ENCODE data around the gene SIRT2.
A peak's percentile ranks its signal among the peaks of the same experiment; 100 is the strongest.
"Not testable (repeated sequence)": the region's sequence is repeated elsewhere in the genome, so short reads cannot be mapped to it uniquely, and the experiment has no call there.

The SIRT2 gene

GRCh38 chr19:38894968-38895367, 4.5 kb downstream of the SIRT2 start:
- no peak for DNase-seq (ENCODE audit: low spot score)

DNA sequence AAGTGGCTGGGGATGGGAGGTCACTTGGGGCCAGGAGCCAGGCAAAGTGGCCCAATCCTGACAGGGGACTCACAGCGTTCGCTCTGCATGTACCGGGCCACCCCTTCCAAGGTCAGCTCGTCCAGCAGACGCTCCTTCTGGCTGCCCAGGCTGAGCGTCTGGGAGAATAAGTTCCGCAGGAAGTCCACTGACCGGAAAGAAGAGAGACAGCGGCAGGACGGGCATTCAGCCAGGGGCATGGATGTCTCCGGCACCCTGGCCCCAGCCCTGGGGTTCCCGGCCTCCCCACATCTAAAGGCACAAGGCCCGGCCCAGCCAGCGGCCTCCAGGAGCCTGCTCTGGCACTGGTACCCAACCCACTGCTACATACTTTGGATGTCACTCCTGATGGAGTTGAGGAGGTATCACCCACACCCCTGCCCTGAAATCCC, 6.1 kb downstream of the SIRT2 start:
- DNase-seq (ENCODE audit: low spot score), result no peak

GRCh38 chr19:38892841-38893240, 6.6 kb downstream of the SIRT2 start:
- no peak for DNase-seq (ENCODE audit: low spot score)

GRCh38 chr19:38891771-38892170, 7.6 kb downstream of the SIRT2 start:
- DNase-seq (ENCODE audit: low spot score), result no peak

- DNase-seq (ENCODE audit: low spot score), result no peak
These were observed 8.7 kb downstream of the SIRT2 start for GRCh38 chr19:38890686-38891085.

DNA sequence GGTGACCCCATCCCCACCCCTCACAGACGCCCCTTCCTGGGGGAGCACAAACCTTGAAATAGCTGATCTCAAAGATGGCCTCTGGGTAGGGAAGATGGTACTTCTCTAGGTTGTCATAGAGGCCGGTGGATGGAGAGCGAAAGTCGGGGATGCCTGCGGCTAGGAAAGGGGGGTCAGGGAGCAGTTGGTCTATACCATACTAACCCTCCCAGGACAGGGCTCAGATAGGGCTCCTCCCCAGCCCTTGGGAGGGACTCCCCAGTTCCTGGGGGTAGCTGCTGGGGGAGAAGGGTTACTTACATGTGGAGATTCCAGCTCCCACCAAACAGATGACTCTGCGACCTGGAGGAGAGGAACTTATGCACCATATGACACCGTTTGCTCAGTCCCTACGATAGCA, 9.6 kb downstream of the SIRT2 start:
- DNase-seq (ENCODE audit: low spot score), result no peak

DNA sequence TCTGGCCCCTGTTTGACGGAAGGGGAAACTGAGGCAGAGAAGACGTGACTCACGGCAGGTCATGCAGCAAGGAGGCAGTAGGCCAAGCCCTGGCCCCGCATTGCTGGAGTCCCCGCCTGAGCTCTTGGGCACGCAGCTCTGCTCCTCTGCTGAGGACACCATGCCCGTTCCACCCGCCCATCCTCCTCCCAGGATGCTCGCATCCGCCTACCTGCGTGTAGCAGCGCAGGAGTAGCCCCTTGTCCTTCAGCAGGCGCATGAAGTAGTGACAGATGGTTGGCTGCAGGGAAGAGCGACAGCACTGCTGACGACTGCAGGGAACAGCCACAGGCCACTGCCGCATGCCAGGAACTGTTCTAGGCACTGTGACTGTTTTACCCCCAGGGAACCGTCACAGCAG, 10.5 kb downstream of the SIRT2 start:
- DNase-seq (ENCODE audit: low spot score), result no peak

GRCh38 chr19:38884691-38885090, 14.7 kb downstream of the SIRT2 start:
- DNase-seq (ENCODE audit: low spot score), result not testable (repeated sequence)

DNA sequence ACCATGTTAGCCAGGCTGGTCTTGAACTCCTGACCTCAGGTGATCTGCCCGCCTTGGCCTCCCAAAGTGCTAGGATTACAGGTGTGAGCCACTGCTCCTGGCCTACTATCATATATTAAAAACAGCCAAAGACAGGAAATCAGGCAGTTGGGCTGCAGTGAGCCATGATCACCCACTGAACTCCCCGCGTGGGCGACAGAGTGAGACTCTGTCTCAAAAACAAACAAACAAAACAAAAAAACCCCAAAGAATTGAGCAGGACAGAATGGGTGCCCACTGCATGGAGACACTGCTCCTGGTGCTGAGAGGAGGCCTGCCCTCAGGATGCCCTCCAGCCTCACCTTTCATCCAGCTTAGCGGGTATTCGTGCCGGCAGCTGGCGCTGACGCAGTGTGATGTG, 16.1 kb downstream of the SIRT2 start:
- DNase-seq (ENCODE audit: low spot score), result no peak

GRCh38 chr19:38880882-38881609, 18.4 kb downstream of the SIRT2 start:
- DNase-seq (ENCODE audit: low spot score), result peak; percentile 2

DNA sequence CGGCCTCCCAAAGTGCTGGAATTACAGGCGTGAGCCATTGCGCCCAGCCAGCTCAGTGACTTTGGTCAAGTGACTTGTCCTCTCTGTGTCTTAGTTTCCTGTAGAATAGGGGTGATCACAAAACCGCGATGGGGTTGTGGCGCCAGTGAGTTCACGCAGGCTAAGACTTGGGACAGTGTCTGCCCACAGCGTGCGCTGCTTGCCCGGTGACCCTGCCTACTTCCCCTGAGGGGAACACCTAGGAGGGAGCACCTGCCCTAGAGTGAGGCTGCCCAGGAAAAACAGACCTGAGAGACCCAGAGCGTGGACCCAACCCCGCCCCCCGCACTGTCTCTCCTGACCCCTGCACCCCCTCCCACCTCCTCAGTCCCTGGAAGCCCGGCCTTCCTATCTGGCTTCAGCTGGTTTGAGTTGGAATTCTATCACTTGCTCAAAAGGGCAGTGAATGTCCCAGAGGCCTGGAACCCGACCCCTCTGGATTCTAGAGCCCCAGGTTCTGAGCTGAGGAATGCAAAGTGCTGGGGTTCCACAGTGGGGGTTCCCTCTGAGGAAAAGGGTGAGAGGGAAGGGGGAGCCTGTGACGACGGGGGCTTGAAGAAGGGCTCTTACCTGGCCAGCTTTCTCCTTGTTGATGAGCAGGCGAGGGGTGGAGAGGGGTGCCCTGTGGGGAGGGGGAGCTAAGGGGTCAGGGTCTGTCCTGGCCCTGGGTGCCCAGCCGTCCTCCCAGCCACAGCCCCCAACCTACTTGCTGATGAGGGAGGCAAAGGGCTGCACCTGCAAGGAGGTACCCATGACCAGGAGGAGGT, 19.1 kb downstream of the SIRT2 start:
- no peak for DNase-seq (ENCODE audit: low spot score)

DNA sequence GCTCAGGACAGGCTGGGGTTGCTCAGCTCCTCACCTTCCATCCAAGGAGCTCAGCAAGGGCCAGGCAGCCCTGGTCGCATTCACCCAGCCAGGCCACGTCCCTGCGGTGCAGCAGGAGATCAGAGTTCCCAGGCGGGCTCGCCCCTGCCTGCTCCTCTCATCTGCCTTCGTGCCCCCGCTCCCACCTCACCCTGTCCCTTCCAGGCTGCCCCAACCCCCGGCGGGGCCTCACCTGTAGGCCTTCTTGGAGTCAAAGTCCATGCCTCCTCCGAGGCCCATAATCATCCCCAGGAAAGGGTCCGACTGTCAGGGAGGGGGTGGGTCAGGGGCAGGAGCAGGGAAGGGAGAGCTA, 20.0 kb downstream of the SIRT2 start:
- DNase-seq (ENCODE audit: low spot score), result no peak

GRCh38 chr19:38878575-38879399, 20.6 kb downstream of the SIRT2 start:
- no peak for DNase-seq (ENCODE audit: low spot score)

- no peak for DNase-seq (ENCODE audit: low spot score)
These were observed 21.4 kb downstream of the SIRT2 start, which contains the start of gene RINL for GRCh38 chr19:38877781-38878574. RINL (minus strand) TSS chr19:38878275; CDS start chr19:38876742, 1,533 bp downstream.

- no peak for DNase-seq (ENCODE audit: low spot score)
These were observed 23.6 kb downstream of the SIRT2 start for GRCh38 chr19:38875656-38876395.

DNA sequence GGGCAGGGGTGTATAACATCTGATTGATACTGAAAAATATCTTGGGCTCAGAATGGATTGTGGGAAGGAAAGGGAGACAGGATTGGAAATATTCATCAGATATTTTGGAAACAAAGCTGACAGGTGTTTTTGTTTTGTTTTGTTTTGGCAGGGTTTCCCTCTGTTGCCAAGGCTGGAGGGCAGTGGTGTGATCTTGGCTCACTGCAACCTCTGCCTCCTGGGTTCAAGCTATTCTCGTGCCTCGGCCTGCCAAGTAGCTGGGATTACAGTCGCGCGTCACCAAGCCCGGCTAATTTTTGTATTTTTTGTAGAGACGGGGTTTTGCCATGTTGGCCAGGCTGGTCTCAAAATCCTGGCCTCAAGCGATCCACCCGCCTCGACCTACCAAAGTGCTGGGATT, 26.0 kb downstream of the SIRT2 start:
- not testable (repeated sequence) for DNase-seq (ENCODE audit: low spot score)

DNA sequence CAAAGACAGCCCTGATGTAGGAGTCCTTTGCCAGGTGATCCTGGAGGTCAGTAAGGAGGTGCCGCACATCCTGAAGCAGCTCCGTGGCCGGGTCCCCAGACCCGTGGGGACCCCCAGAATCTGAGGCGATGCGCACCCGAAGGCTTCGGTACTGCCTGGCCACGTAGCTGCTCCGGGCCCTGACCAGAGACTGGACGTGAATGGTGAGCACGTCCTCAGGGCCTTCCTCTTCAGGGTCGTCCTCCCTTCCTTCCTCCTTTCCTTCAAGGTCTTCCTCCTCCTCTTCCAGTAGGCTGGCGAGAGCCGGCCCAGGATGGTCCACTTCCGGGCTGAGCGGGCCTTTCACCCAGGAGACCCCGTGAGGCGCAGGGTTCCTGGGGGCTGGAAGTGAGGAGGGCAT, 28.8 kb downstream of the SIRT2 start:
- no peak for DNase-seq (ENCODE audit: low spot score)

- peak; percentile 73 for DNase-seq (ENCODE audit: low spot score)
These were observed 29.4 kb downstream of the SIRT2 start for GRCh38 chr19:38869836-38870607.

DNA sequence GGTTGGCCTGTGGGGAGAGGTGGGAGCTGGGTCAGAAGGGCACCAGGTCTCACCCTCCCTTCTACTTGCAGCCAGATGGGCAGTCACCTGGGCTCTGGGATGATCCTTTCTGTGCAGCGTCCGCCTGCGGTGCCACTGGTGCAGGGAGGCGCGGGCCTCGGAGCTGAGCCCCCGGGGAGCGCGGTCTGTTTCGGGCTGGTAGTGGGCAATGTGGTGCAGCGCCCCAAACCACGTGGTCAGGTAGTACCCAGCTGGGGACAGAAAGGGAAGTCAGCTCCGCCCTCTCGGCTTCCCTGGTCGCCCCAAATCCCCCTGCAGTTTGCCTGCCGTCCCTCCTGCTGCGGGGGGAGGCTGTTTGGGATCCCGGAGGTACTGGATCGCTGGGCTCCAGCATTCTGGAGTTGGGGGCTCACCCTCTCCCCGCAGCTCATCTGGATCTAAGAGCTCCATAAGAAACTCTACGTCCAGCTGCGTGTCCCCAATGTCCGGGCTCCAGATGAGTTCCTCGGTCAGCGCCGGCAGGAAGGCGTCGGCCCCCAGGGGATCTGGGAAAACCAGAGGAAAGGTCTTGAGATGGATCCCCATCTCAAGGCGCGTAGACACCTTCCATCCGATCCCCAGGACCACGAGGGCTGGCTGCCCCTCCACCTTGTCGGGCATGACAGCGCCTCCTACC, 30.1 kb downstream of the SIRT2 start:
- no peak for DNase-seq (ENCODE audit: low spot score)

GRCh38 chr19:38868551-38868950, 30.9 kb downstream of the SIRT2 start:
- DNase-seq (ENCODE audit: low spot score), result no peak
